ENCODE measurements around the gene GALR3.

Gene GALR3

GRCh38 chr22:37805810-37806277 is 17.3 kb upstream of the GALR3 start:
- H3K4me3 ChIP-seq (ENCODE audit: low read depth, low read length): peak overlapping the region; percentile 53

GRCh38 chr22:37806409-37807333 is 16.5 kb upstream of the GALR3 start:
- H3K36me3 ChIP-seq: no peaks in the 10 kb centered on the region
- H3K4me3 ChIP-seq (ENCODE audit: low read depth, low read length): peak overlapping the region; percentile 53
- H3K27me3 ChIP-seq (ENCODE audit: insufficient read depth, low read depth, severe bottlenecking): peaks cover 8% of the 10 kb centered on the region
- DNase-seq: no peak
- H3K27ac ChIP-seq: no peak overlapping the region
- TF ChIP-seq, protein P1, sequence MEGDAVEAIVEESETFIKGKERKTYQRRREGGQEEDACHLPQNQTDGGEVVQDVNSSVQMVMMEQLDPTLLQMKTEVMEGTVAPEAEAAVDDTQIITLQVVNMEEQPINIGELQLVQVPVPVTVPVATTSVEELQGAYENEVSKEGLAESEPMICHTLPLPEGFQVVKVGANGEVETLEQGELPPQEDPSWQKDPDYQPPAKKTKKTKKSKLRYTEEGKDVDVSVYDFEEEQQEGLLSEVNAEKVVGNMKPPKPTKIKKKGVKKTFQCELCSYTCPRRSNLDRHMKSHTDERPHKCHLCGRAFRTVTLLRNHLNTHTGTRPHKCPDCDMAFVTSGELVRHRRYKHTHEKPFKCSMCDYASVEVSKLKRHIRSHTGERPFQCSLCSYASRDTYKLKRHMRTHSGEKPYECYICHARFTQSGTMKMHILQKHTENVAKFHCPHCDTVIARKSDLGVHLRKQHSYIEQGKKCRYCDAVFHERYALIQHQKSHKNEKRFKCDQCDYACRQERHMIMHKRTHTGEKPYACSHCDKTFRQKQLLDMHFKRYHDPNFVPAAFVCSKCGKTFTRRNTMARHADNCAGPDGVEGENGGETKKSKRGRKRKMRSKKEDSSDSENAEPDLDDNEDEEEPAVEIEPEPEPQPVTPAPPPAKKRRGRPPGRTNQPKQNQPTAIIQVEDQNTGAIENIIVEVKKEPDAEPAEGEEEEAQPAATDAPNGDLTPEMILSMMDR (IDR thresholded peaks at IDR 0.05; ENCODE audit: low read depth, low read length): no peak
- no peaks in the 10 kb centered on the region for H3K9me3 ChIP-seq (ENCODE audit: severe bottlenecking)

More at GRCh38 chr22:37805810-37806277, 17.3 kb upstream of the GALR3 start:
- H3K27me3 ChIP-seq (ENCODE audit: insufficient read depth, low read depth, severe bottlenecking): peaks cover 8% of the 10 kb centered on the region
- no peak overlapping the region; the same call in 1 of the 2 replicates for H3K27ac ChIP-seq
- TF ChIP-seq, protein P1 (IDR thresholded peaks at IDR 0.05; ENCODE audit: low read depth, low read length): no peak
- H3K36me3 ChIP-seq: no peaks in the 10 kb centered on the region
- H3K9me3 ChIP-seq (ENCODE audit: severe bottlenecking): no peaks in the 10 kb centered on the region
- DNase-seq: no peak

- peak; percentile 96 for DNase-seq
- peaks cover 8% of the 10 kb centered on the region for H3K27me3 ChIP-seq (ENCODE audit: insufficient read depth, low read depth, severe bottlenecking)
- H3K27ac ChIP-seq: no peak within 1 kb of the TSS
- TF ChIP-seq, protein P1 (IDR thresholded peaks at IDR 0.05; ENCODE audit: low read depth, low read length): no peak
- H3K4me3 ChIP-seq (ENCODE audit: low read depth, low read length): peak within 1 kb of the TSS; percentile 53
- no peaks in the 10 kb centered on the region for H3K36me3 ChIP-seq
- no peaks in the 10 kb centered on the region for H3K9me3 ChIP-seq (ENCODE audit: severe bottlenecking)
Measured at GRCh38 chr22:37807410-37808293, 15.5 kb upstream of the GALR3 start, which contains the start of gene GCAT. GCAT (plus strand) TSS chr22:37807934; CDS start chr22:37807968, 34 bp downstream.

DNA sequence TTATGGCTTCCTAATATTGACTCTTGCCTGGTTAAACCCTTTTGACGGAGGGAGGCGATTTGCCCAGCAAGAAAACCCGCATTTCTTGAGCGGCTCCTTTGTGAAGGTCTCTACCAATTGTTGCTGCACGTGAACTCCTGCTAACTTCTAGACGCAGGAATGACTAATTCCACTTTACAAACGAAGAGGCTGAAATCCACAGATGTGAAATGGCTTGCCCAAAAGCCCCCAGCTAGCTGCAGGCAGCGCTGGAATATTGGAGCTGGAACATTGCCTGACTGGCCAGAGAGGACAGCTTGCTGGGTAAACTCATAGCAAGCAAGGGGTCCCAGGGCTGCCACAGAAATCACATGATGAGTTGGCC is 14.9 kb upstream of the GALR3 start:
- Histone ChIP-seq H3K9me3 (ENCODE audit: severe bottlenecking) (no peaks in the 10 kb centered on the region), H3K27ac (no peak overlapping the region), H3K27me3 (ENCODE audit: insufficient read depth, low read depth, severe bottlenecking) (peaks cover 8% of the 10 kb centered on the region), H3K36me3 (no peaks in the 10 kb centered on the region), H3K4me3 (ENCODE audit: low read depth, low read length) (peak overlapping the region; percentile 53)
- TF ChIP-seq, protein P1 (IDR thresholded peaks at IDR 0.05; ENCODE audit: low read depth, low read length): no peak
- no peak for DNase-seq

DNA sequence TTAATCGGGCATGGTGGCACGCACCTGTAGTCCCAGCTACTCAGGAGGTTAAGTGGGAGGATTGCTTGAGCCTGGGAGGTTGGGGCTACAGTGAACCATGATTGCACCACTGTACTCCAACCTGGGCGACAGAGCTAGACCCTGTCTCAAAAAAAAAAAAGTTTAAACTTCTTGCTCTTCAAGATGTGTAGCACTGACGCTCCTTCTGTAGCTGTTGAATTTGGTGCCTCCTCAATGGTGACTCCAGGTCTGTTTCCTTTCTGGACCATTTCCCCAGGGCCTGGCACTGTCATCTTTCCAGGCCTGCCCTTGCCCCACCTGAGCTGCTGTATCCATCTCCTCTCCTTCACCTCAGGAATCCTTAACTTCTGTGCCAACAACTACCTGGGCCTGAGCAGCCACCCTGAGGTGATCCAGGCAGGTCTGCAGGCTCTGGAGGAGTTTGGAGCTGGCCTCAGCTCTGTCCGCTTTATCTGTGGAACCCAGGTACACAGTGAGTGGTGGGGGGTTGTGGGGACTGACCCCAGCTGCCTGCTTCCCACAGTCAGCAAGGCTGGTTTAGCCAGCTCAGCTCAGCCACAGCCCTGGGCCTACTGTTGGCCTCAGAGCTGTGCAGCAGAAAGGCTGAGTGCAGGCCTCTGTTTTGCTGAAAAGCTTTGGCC is 13.4 kb upstream of the GALR3 start:
- DNase-seq: no peak
- Histone ChIP-seq H3K27ac (no peak overlapping the region), H3K36me3 (no peaks in the 10 kb centered on the region), H3K9me3 (ENCODE audit: severe bottlenecking) (no peaks in the 10 kb centered on the region), H3K27me3 (ENCODE audit: insufficient read depth, low read depth, severe bottlenecking) (peaks cover 8% of the 10 kb centered on the region), H3K4me3 (ENCODE audit: low read depth, low read length) (no peak overlapping the region)
- TF ChIP-seq, protein P1 (IDR thresholded peaks at IDR 0.05; ENCODE audit: low read depth, low read length): no peak

Data from WERI-Rb-1 (cell line).